HepG2 (cell line): ENCODE results near the gene NME2. TPM values are rescaled to one million over a fixed set of nuclear protein-coding genes. Genes with fewer than 3 reads are reported as not detected.

ENCODE experiments used
- HNF1A ChIP-seq, 2 experiments: sonication (generic) in 1 of 2; formaldehyde crosslinking in 1 of 2; IDR thresholded peaks; 2 replicates each; pipeline versions ENCODE4 v1.4.0 to v1.6.1; 2016 to 2020; ENCODE audit warnings: borderline replicate concordance in 1 of 2, low read depth in 1 of 2, mild to moderate bottlenecking in 1 of 2, missing genetic modification reagents in 1 of 2
- KIAA2018 ChIP-seq: sonication (generic); formaldehyde crosslinking; IDR thresholded peaks from 2 replicates; pipeline ENCODE4 v1.5.0; 2020; ENCODE audit warnings: mild to moderate bottlenecking, missing genetic modification reagents, borderline replicate concordance
- NCOR1 ChIP-seq: fragments of 200-600 bp; sonication (generic); IDR thresholded peaks from 2 replicates; pipeline ENCODE4 v1.7.0; 2017; ENCODE audit warnings: antibody characterized with exemption, low read length, borderline replicate concordance
- PRDM4 ChIP-seq: sonication (generic); formaldehyde crosslinking; IDR thresholded peaks from 2 replicates; pipeline ENCODE4 v1.9.0; 2021; ENCODE audit warnings: missing genetic modification reagents, borderline replicate concordance
- SMYD3 ChIP-seq: sonication (generic); formaldehyde crosslinking; IDR thresholded peaks from 2 replicates; pipeline ENCODE4 v1.8.1; 2023; ENCODE audit warnings: mild to moderate bottlenecking, missing genetic modification reagents
- ZMYM2 ChIP-seq: sonication (generic); formaldehyde crosslinking; IDR thresholded peaks from 2 replicates; pipeline ENCODE4 v1.8.0; 2022; ENCODE audit warnings: mild to moderate bottlenecking, missing genetic modification reagents
- ZNF790 ChIP-seq: sonication (generic); formaldehyde crosslinking; IDR thresholded peaks from 2 replicates; pipeline ENCODE4 v1.8.0; 2022; ENCODE audit warnings: missing genetic modification reagents, mild to moderate bottlenecking, borderline replicate concordance
- polyA plus RNA-seq, 8 experiments: library from polyadenylated mRNA; depleted of rRNA in 3 of 8; stranded (reverse) in 7 of 8; unstranded in 1 of 8; fragments of >200 nt; fragmentation: Illumina TruSeq in 4 of 8; extraction: Trizol in 4 of 8; gene quantifications; 2 replicates each; pipeline versions ENCODE4 v1.2.1 to v1.2.3, GENCODE V29; 2011 to 2016; ENCODE audit warnings: low read depth in 4 of 8, missing spikeins in 1 of 8, mixed read lengths in 1 of 8; ENCODE audit not compliant: insufficient read depth in 1 of 8
- total RNA-seq, 5 experiments: library from RNA; depleted of rRNA; stranded (reverse); fragments of >200 nt; fragmentation: Illumina TruSeq; extraction: Trizol; gene quantifications; 2 replicates each; pipeline ENCODE4 v1.2.3, GENCODE V29; 2016; ENCODE audit warnings: low read depth in 1 of 5
- TF ChIP-seq, protein P1 (sequence below): sonication (generic); formaldehyde crosslinking; IDR thresholded peaks from 2 replicates; pipeline ENCODE4 v1.4.0; 2020; ENCODE audit warnings: missing genetic modification reagents

Gene NME2
- total and polyA plus RNA-seq, 2 of the 13 experiments (the other 11 are each of a cell fraction or from before 2014, with no cell fraction given): 790 to 1,213 TPM

DNA sequence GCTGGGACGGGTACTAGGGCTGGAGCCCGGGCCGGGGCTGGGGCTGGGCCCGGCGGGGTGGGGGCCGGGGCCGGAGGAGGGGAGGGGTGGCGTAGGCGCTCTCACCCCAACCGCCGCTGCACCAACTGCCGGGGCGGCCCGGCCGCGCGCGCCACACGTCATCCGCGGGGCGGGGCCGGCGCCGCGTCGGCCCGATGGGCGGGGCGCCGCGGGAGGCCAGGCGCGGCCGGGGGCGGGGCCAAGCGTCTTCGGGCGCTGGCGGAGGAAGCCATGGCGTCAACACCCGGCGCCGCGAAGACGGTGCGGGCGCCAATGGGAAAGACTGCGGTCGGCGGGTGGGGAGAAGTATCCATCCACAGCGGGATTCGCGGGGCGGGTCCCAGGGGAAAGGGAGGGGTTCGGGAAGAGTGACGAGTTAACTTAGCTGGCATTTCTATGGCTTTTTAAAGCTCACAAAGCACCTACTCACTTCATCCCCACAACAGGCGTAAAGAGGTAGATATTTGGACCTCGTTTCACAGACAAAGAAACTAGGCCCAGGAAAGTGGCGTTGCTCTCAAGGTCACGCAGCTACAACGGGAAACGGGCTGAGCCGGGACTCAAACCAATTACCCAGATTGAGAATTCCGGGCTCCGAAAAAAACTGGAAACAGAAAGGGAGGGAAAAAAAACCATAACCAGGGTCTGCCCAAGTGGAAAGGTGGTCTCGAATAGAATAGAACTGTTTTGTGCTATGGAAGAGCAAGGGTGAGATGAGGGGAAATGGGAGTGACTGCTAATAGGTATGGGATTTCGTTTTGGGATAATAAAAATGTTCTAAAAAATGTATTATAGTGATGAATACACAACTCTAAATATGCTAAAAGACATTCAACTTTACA is 45.2 kb upstream of the NME2 start, which contains the start of gene SPAG9 (continued):
- no peak for TF ChIP-seq KIAA2018 (CRISPR knock-in tag)
- TF ChIP-seq HNF1A (IDR thresholded peaks at IDR 0.05; ENCODE audit: low read depth): no peak; the same call in 1 of the 2 replicates
- TF ChIP-seq HNF1A (CRISPR knock-in tag; IDR thresholded peaks at IDR 0.05; ENCODE audit: borderline replicate concordance): peak; percentile 72; the same call in 1 of the 2 replicates
- no peak for TF ChIP-seq PRDM4 (CRISPR knock-in tag)
- TF ChIP-seq ZNF790 (CRISPR knock-in tag): no peak
- TF ChIP-seq, protein P1, sequence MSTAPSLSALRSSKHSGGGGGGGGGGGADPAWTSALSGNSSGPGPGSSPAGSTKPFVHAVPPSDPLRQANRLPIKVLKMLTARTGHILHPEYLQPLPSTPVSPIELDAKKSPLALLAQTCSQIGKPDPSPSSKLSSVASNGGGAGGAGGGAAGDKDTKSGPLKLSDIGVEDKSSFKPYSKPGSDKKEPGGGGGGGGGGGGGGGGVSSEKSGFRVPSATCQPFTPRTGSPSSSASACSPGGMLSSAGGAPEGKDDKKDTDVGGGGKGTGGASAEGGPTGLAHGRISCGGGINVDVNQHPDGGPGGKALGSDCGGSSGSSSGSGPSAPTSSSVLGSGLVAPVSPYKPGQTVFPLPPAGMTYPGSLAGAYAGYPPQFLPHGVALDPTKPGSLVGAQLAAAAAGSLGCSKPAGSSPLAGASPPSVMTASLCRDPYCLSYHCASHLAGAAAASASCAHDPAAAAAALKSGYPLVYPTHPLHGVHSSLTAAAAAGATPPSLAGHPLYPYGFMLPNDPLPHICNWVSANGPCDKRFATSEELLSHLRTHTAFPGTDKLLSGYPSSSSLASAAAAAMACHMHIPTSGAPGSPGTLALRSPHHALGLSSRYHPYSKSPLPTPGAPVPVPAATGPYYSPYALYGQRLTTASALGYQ: peak; percentile 29; the same call in 1 of the 2 replicates
- TF ChIP-seq SMYD3 (CRISPR knock-in tag): no peak
- no peak for TF ChIP-seq NCOR1
- no peak for TF ChIP-seq ZMYM2
